ENCODE data around the gene APOOL. TPM values are rescaled to one million over a fixed set of nuclear protein-coding genes. Genes with fewer than 3 reads are reported as not detected.

Gene APOOL
- total and polyA plus RNA-seq, 10 of the 15 experiments (the other 5 are each of a cell fraction or from before 2014, with no cell fraction given), result 4.4 to 14.7 (median 7.7) TPM

GRCh38 chrX:85003655-85004244 is at the start of gene APOOL (continued):
- TF ChIP-seq, protein P1, sequence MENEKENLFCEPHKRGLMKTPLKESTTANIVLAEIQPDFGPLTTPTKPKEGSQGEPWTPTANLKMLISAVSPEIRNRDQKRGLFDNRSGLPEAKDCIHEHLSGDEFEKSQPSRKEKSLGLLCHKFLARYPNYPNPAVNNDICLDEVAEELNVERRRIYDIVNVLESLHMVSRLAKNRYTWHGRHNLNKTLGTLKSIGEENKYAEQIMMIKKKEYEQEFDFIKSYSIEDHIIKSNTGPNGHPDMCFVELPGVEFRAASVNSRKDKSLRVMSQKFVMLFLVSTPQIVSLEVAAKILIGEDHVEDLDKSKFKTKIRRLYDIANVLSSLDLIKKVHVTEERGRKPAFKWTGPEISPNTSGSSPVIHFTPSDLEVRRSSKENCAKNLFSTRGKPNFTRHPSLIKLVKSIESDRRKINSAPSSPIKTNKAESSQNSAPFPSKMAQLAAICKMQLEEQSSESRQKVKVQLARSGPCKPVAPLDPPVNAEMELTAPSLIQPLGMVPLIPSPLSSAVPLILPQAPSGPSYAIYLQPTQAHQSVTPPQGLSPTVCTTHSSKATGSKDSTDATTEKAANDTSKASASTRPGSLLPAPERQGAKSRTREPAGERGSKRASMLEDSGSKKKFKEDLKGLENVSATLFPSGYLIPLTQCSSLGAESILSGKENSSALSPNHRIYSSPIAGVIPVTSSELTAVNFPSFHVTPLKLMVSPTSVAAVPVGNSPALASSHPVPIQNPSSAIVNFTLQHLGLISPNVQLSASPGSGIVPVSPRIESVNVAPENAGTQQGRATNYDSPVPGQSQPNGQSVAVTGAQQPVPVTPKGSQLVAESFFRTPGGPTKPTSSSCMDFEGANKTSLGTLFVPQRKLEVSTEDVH (IDR thresholded peaks at IDR 0.05; ENCODE audit: low read depth, partially characterized antibody), result no peak
- TF ChIP-seq GABPA (IDR thresholded peaks at IDR 0.05; ENCODE audit: low read depth) (no peak), SPI1 (IDR thresholded peaks at IDR 0.05; ENCODE audit: borderline replicate concordance, insufficient read depth, low read depth, low read length) (no peak), TARDBP (IDR thresholded peaks at IDR 0.05; ENCODE audit: borderline replicate concordance) (no peak), YY1 (IDR thresholded peaks at IDR 0.05; ENCODE audit: low read depth, low read length) (peak; percentile 95), EP300 (IDR thresholded peaks at IDR 0.05; ENCODE audit: borderline replicate concordance in 1 of 2, control insufficient read depth in 1 of 2, low read depth in 2 of 2, low read length in 2 of 2) (0 out of 4 replicates have a peak, but pooled peaks of 1 of the 2 experiments have one; percentile 24), SREBF1 (IDR thresholded peaks at IDR 0.05; ENCODE audit: low read length) (no peak), TCF12 (IDR thresholded peaks at IDR 0.05; ENCODE audit: low read depth, low read length) (no peak), WRNIP1 (IDR thresholded peaks at IDR 0.05; ENCODE audit: borderline replicate concordance, low read depth, low read length) (no peak), ZNF687 (IDR thresholded peaks at IDR 0.05) (peak; percentile 39; the same call in 1 of the 2 replicates), BCL11A (IDR thresholded peaks at IDR 0.05; ENCODE audit: low read depth, low read length) (no peak), NFYB (IDR thresholded peaks at IDR 0.05; ENCODE audit: insufficient read depth, low read depth, low read length) (no peak), MEF2A (IDR thresholded peaks at IDR 0.05; ENCODE audit: insufficient read depth, low read depth, low read length) (no peak), ZNF622 (IDR thresholded peaks at IDR 0.05) (no peak), ZZZ3 (IDR thresholded peaks at IDR 0.05; ENCODE audit: control insufficient read depth, insufficient read length, low read depth) (no peak), NFXL1 (IDR thresholded peaks at IDR 0.05; ENCODE audit: borderline replicate concordance) (no peak), BMI1 (IDR thresholded peaks at IDR 0.05; ENCODE audit: borderline replicate concordance) (no peak)
- TF ChIP-seq, protein P2, sequence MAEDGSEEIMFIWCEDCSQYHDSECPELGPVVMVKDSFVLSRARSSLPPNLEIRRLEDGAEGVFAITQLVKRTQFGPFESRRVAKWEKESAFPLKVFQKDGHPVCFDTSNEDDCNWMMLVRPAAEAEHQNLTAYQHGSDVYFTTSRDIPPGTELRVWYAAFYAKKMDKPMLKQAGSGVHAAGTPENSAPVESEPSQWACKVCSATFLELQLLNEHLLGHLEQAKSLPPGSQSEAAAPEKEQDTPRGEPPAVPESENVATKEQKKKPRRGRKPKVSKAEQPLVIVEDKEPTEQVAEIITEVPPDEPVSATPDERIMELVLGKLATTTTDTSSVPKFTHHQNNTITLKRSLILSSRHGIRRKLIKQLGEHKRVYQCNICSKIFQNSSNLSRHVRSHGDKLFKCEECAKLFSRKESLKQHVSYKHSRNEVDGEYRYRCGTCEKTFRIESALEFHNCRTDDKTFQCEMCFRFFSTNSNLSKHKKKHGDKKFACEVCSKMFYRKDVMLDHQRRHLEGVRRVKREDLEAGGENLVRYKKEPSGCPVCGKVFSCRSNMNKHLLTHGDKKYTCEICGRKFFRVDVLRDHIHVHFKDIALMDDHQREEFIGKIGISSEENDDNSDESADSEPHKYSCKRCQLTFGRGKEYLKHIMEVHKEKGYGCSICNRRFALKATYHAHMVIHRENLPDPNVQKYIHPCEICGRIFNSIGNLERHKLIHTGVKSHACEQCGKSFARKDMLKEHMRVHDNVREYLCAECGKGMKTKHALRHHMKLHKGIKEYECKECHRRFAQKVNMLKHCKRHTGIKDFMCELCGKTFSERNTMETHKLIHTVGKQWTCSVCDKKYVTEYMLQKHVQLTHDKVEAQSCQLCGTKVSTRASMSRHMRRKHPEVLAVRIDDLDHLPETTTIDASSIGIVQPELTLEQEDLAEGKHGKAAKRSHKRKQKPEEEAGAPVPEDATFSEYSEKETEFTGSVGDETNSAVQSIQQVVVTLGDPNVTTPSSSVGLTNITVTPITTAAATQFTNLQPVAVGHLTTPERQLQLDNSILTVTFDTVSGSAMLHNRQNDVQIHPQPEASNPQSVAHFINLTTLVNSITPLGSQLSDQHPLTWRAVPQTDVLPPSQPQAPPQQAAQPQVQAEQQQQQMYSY (CRISPR knock-in tag; IDR thresholded peaks at IDR 0.05), result no peak
